NCI-H446 (cell line): ENCODE results near the gene TMEM98.
"Not testable (repeated sequence)": the region's sequence is repeated elsewhere in the genome, so short reads cannot be mapped to it uniquely, and the experiment has no call there.

Source experiments
- DNase-seq, 2 experiments: peaks; one replicate each; lab custom pipeline; 2025; lab: John Stamatoyannopoulos, UW

Gene TMEM98

DNA sequence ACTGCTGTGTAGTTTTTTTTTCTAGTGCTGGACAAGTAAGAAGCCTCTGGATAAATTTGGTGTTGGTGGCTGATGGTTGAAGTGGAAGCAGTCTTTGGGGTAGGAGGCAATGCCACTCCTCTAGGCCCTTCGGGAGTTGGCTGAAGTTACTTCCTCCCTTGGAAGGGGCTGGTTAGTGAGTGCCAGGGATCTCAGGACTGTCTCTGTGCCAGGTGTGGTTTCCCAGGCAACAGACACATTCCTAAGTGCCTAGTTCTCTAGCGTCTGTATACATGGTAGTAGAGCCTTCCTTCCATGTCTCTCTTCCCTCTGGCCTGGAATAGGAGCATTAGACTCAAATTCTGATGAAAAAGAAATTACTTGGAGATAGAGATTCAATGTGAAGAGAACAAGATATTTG is 15.3 kb downstream of the TMEM98 start:
- peak in 1 of 2 experiments; percentile 18 for DNase-seq

DNA sequence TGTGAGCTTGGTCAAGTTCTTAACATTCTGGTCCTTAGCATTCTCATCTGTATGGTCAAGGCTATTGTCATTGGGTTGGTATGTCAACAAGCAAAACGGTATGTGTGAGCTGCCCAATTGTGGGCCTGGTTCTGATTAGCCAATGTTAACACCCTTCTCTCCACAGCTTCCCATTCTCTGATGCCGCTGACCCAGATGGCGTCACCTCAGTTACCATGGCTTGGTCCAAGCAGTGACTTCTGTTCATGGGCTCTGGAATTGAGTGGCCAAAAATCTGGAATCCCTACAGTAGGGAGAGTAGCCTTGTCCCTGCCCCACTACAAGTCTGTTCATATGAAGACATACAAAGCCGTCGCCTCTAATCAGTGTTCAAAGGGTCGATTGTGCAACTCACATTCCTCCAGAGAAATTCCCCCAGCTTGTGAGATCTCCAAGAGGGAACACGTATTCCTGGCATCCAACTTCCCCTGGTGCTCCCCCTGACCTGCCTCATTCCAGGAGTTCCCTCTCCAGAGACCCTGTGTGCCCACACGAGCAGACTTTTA is 15.8 kb downstream of the TMEM98 start:
- DNase-seq: no peak

DNA sequence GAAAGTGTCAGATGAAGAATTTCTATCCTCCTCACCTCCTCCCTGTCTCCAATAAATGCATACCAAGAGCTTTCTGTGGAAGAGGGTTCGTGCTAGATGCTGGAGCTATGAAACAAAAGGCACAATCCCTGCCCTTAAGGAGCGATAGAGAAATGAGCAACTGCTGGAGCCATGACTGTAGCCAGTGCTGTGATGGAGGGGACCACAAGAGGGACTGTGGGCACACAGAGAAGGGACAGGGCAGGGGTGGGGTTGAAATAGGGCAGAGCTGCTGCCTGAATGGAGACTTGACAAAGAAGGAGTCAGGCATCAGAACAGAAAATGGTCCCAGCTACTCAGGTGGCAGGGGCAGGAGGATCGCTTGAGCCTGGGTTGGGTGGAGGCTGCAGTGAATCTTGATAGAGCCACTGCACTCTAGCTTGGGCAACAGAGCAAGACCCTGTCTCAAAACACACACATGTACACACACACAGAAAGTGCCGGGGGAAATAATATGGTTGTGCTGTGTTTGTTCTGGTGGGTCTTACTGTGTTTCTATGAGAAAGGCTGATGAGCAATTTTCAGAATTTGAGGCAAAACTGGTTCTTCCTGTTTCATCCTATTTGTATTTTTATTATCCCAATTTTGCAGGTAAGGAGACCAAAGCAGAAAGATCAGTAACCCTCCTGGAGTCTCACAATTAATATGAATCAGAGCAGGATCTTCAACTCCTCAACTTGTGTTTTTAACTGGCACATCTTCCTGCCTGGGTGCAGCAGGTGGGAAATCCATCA is 16.5 kb downstream of the TMEM98 start:
- no peak for DNase-seq

DNA sequence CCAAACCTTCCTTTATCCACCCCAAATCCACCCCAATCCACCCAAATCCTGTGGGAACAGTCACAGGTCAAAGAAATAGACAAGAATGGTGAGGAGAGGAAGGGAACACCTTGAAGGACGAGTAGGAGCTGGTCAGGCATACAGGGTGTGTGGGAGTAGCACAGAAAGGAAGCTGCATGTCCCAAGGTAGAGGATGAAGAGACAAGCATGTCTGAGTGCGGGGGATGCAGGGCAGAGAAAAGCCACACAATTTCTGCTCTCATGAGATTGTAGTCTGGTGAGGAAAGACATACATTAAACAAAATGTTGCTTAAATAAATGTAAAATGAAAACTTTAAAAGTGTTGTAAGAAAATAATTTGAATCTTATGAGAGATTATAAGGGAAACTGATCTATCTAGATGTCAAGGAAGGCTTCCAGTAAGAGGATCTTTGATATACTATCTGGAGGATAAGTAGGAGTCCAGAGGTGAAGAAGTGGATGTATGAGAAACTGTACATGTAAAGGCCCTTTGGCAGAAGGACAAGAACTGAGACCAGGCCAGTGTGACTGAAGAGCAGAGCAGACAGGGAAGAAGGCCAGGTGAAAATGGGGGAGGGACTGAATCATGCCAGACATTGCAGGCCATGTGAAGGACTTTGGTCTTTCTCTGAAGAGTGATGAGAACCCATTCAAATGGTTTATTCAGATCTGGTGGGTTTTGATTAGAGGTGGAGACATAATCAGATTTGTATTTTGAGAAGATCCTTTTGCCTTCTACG is 18.6 kb downstream of the TMEM98 start:
- no peak for DNase-seq

DNA sequence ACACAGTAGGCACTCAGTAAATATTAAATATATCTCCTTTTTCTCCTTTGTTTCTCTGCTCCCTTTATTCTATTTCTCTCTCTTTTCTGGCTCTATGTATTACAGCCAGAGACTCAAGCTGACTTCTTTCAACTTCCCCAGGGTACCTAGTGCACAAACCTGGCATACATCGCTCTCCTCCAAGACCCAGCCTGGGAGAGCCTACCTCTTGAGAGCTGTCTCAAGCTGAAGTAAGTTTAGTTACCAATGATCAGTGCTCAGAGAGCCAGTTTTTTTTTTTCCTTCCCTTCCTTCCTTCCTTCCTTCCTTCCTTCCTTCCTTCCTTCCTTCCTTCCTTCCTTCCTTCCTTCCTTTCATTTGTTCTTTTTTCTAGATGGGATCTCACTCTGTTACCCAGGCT is 19.8 kb downstream of the TMEM98 start:
- DNase-seq: no peak

DNA sequence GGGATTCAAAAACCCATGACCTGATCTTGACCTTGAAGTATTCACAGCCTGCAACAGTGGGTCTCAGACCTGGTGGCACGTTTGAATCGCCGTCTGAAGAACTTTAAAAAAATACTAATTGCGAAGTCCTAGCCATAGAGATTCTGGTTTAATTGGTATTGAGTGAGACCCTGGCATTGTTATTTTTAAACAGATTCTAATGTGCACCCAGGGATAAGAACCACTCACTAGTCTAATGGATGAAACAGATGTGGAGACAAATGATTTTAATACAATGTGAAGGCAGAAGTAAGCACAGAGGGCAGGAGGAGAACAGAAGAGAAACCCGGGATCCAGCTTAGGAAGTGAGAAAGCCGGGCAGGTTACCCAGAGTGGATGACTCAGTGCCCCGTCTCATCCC is 21.2 kb downstream of the TMEM98 start:
- no peak for DNase-seq

DNA sequence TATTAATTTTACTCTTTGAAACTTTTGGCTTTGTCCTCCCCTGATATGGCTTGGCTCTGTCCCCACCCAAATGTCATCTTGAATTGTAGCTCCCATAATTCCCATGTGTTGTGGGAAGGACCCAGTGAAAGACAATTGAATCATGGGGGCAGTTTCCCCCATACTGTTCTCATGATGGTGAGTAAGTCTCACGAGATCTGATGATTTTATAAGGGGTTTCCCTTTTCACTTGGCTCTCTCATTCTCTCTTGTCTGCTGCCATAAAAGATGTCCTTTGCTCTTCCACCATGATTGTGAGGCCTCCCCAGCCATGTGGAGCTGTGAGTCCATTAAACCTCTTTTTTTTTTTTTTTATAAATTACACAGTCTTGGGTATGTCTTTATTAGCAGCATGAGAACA is 24.5 kb downstream of the TMEM98 start:
- not testable (repeated sequence) for DNase-seq

DNA sequence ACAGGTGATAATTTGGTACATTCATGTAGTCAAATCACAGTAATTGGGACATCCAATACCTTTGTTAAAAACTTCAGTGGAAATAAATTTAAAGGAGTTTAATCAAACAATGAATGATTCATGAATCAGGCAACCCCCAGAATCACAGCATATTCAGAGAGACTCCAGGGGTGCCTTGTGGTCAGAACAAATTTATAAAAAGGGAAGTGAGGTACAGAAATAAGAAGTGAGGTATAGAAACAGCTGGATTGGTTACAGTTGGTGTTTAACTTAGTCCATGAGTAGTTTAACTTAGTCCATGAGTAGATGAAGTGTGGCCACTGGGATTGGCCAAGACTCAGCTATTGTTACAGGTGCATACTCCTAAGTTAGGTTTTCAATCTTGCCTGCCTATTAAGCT is 25.1 kb downstream of the TMEM98 start:
- no peak for DNase-seq

DNA sequence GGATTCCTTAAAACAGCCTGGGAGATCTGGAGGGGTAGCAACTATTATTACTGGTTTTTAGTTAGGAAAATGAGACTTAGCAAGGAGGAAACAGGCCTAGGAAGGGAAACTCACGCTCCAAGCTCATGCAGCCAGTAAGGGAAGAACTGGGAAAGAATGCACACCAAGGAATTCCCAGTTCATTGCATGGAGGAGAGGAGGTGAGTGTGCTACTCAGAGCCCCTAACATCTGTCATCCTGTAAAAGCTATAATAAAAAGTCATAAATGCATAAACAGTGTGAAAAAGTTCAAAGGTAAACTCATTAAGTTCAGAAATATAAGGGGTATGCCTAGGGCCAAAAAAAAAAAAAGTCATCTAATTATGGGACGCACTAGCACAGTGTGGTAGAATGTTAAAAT is 25.9 kb downstream of the TMEM98 start:
- no peak for DNase-seq

DNA sequence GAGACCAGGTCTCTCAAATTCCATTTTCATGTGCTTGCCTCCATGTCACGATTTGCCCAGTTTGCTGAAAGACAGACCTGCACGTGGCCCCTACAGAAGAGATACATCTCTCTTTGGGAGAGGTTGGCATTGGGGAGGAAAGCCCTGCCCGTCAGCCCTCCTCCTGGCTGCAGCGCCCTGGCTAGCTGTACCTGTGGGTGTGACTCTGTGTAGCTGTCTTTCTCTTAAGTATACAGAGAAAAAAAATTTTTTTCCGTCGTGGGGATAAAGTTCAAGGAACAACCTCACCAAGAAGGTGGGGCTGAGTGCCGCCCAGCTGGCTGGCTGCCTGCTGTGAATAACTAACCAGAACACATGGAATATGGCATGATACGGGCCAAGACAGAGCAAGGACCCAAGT is 26.5 kb downstream of the TMEM98 start:
- no peak for DNase-seq

DNA sequence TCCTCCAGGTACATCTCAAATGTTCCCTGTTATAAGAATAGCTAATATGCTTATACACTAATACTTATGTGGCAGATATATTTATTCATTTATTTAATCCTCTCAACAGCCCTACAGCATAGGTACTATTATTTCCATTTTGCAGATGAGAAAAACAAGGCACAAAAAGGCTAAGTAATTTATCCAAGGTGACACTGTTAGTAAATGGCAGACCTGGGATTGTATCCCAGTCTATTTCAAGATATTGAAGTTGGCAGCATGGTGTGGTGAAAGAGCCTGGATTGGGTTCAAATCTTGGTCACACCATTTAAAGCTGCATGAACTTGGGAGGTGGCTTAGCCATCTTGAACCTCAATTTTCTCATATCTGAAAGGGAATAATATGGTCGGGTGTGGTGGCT is 27.2 kb downstream of the TMEM98 start:
- DNase-seq: no peak

DNA sequence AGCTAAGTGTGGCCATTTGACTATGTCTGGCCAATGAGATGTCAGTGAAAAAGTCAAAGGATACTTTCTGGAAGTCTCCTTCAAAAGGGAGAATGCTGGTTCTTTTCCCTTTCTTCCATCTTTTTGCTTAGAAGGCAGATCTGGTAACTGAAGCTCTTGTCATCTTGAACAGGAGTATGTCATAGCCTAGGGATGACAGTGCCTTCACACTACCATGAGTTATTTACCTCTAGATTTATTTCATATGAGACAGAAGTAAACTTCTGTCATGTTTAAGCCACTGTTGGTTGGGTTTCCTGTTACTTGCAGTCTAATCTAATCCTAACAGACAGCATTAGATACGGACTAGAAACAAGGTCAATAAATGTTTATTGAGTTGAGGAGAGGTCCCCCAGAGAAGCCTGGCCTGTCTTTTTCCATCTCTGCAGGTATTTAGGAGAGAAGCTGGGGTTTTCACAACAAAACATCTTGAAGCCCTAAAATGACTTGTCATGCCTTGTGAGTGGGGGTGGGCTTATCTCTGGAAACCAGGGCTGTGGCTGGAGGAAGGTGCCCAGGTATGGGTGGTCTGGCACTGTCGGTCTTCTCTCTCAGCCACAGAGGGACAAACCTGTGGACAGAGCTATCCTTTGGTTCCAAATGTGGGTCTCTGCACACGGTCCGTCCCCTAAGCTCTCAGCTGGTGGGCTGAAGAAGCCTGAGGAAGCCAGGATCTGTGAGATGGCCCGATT is 28.5 kb downstream of the TMEM98 start:
- DNase-seq: no peak

DNA sequence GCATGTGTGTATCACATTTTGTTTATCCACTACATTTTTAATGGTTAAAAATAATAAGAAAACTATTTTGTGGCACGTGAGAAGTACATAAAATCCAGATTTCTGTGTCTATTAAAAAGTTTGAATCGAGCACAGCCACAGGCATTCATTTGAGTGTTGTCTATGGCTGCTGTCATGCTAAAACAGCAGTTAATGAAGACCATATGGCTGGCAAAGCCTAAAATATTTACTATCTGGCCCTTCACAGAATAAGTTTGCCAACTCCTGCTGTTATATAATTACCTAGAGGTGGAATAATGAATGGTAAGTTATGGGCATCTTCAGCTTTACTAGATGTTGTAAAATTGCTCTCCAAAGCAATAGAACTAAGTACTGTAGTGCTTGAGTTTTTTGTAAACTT is 30.5 kb downstream of the TMEM98 start:
- peak in 1 of 2 experiments; percentile 12 for DNase-seq

DNA sequence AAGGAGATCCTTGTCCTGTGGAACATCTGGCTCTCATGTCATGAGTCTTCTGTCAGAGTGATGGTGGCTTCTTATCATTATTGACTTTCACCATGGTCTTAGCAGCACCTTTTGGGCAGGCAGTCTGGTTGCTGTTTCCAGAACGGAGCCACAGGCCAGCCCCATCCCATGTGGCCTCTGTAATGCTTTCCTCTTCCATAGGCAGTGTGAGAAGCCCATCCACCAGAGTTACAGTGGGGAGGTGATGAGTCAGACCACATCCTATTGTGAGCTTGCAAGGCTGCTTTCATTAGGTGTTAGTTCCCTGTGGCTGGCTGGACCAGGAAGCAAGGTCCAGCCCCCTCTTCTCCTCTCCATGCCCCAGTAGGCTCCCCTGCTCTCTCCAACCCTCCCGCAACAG is 32.9 kb downstream of the TMEM98 start:
- no peak for DNase-seq

DNA sequence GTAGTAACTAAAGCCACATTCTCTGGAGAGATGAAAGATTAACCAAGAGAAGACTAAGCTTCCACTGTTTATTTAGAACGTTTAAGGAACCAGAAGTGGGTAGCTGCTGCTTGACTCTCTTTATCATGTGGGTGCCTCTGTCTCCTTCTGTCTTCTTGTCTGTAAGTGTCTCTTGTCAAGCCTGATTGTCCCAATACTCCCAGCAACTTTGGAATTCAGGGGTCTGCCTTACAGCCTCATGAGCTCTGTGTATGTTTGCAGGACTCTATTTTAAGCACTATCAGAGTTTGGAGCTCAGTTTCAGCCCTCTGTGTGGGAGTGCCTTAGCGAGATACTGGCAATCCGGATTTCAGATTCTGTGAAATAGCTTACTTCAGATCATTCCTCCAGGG is 34.4 kb downstream of the TMEM98 start:
- no peak for DNase-seq

DNA sequence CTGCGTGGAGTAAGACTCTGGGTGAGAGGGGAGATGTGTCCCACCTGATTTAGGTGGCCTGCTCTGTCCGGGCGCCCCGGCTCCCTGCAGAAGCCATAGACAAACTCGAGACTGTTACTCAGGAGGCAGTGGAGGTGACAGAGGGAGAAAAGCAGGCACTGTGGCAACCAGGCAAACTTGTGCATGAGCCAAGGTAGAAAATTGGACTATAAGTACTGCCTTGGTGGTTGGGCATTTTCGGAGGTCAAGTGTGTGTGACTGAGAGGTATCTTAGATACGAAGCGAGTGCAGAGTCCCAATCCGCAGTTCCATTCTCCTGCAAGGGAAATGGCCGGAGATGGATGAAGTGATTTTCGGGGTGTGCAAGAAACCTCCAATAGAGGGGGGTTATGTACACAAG is 36.6 kb downstream of the TMEM98 start:
- DNase-seq: no peak

DNA sequence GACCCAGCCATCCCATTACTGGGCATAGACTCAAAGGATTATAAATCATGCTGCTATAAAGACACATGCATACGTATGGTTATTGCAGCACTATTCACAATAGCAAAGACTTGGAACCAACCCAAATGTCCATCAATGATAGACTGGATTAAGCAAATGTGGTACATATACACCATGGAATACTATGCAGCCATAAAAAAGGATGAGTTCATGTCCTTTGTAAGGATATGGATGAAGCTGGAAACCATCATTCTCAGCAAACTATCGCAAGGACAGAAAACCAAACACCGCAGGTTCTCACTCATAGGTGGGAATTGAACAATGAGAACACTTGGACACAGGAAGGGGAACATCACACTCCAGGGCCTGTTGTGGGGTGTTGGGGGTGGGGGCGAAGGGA is 41.3 kb downstream of the TMEM98 start:
- not testable (repeated sequence) for DNase-seq

DNA sequence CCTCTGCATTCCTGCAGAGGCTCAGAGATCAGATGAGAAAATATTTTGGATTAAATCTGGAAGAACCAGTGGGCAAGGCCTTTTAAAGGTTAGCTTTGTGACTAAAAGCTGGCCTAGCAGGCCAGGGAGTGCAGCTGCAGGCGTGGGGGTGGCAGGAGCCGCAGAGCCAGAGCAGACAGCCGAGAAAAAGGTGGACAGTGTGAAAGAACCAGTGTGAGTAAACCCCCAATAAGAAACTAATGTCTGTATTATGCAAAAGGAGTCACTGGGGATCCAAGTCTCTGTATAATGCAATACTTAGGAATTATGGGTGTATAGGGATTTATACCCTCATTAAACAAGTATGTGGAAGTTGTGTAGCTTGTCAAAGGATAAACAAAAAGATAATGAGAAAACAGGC is 42.3 kb downstream of the TMEM98 start:
- no peak for DNase-seq

DNA sequence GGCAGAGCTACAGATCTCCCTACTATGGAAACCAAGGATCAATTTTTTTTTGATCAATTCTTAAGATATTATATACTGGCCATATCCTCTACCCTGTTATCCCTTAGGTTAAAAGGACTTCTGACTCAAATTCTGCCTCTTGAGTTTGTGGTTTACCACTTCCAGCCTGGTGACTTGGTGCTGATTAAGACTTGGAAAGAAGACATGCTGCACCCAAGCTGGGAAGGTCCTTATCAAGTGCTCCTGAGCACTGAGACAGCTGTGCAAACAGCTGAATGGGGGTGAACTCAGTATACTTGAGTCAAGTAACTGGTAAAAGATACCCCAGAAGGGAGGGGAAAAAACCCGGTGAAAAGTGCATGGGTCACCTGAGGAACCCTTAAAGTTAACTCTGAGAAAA is 43.2 kb downstream of the TMEM98 start:
- no peak for DNase-seq

DNA sequence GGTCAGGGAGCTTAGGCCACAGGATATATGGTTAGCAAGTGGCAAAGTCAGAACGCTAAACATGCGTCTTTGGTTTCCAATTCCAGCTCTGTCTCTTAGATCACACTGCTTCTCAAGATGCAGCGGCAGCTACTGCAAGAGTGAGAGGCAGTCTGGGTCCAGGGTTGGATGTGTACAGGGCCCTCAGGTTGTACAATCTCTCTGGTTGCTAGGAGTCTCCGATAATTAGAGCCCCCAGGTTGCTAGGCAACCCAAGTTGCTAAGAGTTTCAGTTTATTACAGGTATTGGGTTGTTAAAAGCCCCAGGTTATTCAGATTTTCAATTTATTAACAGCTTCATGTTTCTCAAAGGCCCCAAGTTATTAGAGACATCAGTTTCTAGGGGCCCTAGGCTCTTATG is 48.2 kb downstream of the TMEM98 start:
- no peak for DNase-seq

DNA sequence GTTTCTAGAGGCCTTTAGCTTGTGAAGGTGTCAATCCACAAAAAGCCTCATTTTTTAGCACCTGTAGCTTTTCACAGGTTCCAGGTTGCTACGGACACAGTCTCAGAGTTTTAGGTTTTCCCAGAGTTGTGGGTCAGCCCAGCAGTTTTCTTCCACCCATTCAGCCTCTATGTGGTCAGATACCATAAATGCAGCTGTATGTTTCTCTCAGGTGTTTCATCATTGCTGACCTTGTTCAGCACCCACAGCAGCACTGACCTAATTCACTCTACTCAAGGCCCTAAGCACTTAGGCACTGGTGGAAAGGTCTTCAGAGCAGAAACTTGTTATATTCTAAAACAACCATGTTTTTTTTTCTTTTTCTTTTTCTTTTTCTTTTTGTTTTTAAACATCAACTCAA is 48.7 kb downstream of the TMEM98 start:
- DNase-seq: no peak

DNA sequence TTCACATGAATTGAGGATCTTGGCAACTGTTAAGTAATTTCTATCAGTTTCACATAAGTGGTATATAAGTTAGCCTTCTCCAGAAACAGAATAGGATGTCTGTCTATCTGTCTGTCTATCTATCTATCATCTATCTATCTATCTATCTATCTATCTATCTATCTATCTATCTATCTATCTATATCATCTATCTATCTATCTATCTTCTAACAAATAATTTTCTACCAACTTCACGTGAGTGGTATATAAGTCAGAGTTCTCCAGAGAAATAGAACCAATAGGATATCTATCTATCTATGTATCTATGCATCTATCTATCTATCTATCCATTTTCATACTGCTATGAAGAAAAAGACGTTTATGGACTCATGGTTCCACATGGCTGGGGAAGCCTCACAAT is 52.3 kb downstream of the TMEM98 start:
- DNase-seq: no peak

DNA sequence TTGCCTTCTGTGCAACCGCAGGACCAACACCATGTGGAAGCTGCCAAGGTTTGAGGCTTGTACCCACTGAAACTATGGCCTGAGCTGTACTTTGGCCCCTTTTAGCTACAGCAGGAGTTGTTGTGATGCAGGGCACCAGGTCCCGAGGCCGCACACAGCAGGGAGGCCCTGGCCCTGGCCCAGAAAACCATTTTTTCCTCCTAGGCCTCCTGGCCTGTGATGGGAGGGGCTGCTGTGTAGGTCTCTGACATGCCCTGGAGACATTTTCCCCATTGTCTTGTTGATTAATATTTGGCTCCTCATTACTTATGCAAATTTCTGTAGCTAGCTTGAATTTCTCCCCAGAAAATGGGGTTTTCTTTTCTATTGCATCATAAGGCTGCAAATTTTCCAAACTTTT is 53.7 kb downstream of the TMEM98 start:
- not testable (repeated sequence) for DNase-seq
